Transverse colon (tissue), 4 donors: Measurements from ENCODE around the gene TAP1. TPM values are rescaled to one million over a fixed set of nuclear protein-coding genes. Genes with fewer than 3 reads are reported as not detected.

ENCODE experiments used
- DNase-seq: peaks from one replicate; pipeline ENCODE4 v3.0.0-alpha.2; 2019
- H3K27ac ChIP-seq, 4 donors: fragments of 200-600 bp; sonication (generic); 2 replicates each; pipeline ENCODE4 v1.5.1; 2016 to 2018; ENCODE audit warnings: inconsistent platforms in 4 of 4
- H3K27me3 ChIP-seq: fragments of 200-600 bp; sonication (generic); 2 replicates; pipeline ENCODE4 v1.5.1; 2017; ENCODE audit warnings: inconsistent platforms
- H3K36me3 ChIP-seq, 4 donors: fragments of 200-600 bp; sonication (generic); 2 replicates each; pipeline ENCODE4 v1.5.1; 2017 to 2019; ENCODE audit warnings: inconsistent platforms in 4 of 4
- H3K4me1 ChIP-seq, 4 donors: fragments of 200-600 bp; sonication (generic); 2 replicates each; pipeline ENCODE4 v1.5.1; 2017 to 2020; ENCODE audit warnings: inconsistent platforms in 4 of 4
- H3K4me3 ChIP-seq, 4 donors: fragments of 200-600 bp; sonication (generic); 1 replicate in 1 of 4; 2 replicates in 3 of 4; pipeline versions ENCODE4 v1.5.1 to v1.6.1; 2017 to 2019; ENCODE audit warnings: inconsistent platforms in 4 of 4
- H3K9me3 ChIP-seq, 2 donors: fragments of 200-600 bp; sonication (generic); 2 replicates each; pipeline ENCODE4 v1.5.1; 2017 to 2019; ENCODE audit warnings: inconsistent platforms in 2 of 2
- EP300 ChIP-seq: sonication (generic); formaldehyde crosslinking; IDR thresholded peaks from one replicate; pipeline ENCODE4 v1.6.1; 2017; ENCODE audit warnings: antibody characterized with exemption, low read depth
- POLR2A ChIP-seq: fragments of 450-650 bp; IDR thresholded peaks from one replicate; pipeline ENCODE4 v1.6.1; 2016; ENCODE audit warnings: antibody characterized with exemption, mild to moderate bottlenecking, moderate library complexity
- POLR2AphosphoS5 ChIP-seq, 3 donors: sonication (generic); formaldehyde crosslinking; IDR thresholded peaks; one replicate each; pipeline ENCODE4 v1.6.1; 2016; ENCODE audit warnings: antibody characterized with exemption in 3 of 3
- WGBS, 2 donors: methylation state at CpG; one replicate each; pipeline ENCODE4 v1.1.5; 2018; ENCODE audit warnings: low coverage in 1 of 2; 5-methylcytosine and 5-hydroxymethylcytosine counted together
- in situ Hi-C, 4 donors: fragments of 200-750 bp; cut with MboI; loops; one replicate each; pipeline versions ENCODE4 v1.15.0 to v1.15.1; 2017; ENCODE audit warnings: low sequenced_read_pairs in 3 of 4, low pct_ligation_motif_present in 1 of 4, low pct_unique_long_range_greater_than_20kb in 1 of 4
- intact Hi-C: fragments of 100-400 bp; cut with DNase I; formaldehyde crosslinking; loops from one replicate; pipeline ENCODE4 v1.15.1; 2023; ENCODE audit warnings: low total_unique reads
- total RNA-seq, 4 donors: library from RNA; depleted of rRNA; stranded (reverse); fragments of >200 nt; gene quantifications; one replicate each; pipeline ENCODE4 v1.1.0, GENCODE V29; 2016
- TF ChIP-seq, protein P1 (sequence below), 5 experiments: fragments of 200-600 bp in 3 of 5; fragments of 450-650 bp in 2 of 5; sonication (generic) in 3 of 5; IDR thresholded peaks; 1 replicate in 2 of 5; 2 replicates in 3 of 5; pipeline ENCODE4 v1.5.1; 2016 to 2017; ENCODE audit warnings: antibody characterized with exemption in 5 of 5, inconsistent platforms in 3 of 5, mild to moderate bottlenecking in 2 of 5, moderate library complexity in 1 of 5

The TAP1 gene
- total RNA-seq, 4 donors from 2014 or later: 63.2 to 87.9 (median 75.3) TPM

DNA sequence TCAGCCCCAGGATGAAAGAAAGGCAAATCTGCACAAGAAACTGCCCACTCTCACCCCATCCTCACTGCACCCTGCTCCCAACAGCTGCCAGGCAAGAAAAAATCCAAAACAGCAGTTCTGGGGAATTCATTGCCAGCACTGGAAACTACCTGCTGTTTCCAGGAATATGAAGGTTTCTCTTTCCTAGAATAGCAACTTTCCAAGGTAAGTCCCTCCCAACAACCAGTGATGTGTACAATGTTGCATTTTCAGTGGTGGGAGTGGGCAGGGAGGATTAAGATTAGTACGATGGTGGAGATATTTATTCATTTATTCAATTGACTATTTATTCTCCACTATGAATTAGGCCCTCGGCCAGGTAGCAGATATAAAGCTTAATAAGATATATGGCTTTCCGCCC is 26.5 kb downstream of the TAP1 start:
- WGBS, 2 donors: 84 to 100% methylated on average over 2 to 3 of the region's 3 CpGs
- Histone ChIP-seq H3K9me3 (no peaks in the 10 kb centered on the region), H3K4me1 (peaks cover 0 to 7% (median 2%) of the 10 kb centered on the region in 4 donors), H3K27me3 (no peaks in the 10 kb centered on the region), H3K36me3 (peaks cover 0 to 32% (median 2%) of the 10 kb centered on the region in 4 donors), H3K27ac (no peak overlapping the region), H3K4me3 (no peak overlapping the region)
- intact Hi-C loops: no loop called here
- TF ChIP-seq POLR2AphosphoS5 (IDR thresholded peaks at IDR 0.05): no peak
- TF ChIP-seq POLR2A: no peak
- no peak for TF ChIP-seq EP300
- TF ChIP-seq, protein P1, sequence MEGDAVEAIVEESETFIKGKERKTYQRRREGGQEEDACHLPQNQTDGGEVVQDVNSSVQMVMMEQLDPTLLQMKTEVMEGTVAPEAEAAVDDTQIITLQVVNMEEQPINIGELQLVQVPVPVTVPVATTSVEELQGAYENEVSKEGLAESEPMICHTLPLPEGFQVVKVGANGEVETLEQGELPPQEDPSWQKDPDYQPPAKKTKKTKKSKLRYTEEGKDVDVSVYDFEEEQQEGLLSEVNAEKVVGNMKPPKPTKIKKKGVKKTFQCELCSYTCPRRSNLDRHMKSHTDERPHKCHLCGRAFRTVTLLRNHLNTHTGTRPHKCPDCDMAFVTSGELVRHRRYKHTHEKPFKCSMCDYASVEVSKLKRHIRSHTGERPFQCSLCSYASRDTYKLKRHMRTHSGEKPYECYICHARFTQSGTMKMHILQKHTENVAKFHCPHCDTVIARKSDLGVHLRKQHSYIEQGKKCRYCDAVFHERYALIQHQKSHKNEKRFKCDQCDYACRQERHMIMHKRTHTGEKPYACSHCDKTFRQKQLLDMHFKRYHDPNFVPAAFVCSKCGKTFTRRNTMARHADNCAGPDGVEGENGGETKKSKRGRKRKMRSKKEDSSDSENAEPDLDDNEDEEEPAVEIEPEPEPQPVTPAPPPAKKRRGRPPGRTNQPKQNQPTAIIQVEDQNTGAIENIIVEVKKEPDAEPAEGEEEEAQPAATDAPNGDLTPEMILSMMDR (IDR thresholded peaks at IDR 0.05): no peak
- in situ Hi-C loops: no loop called here
- DNase-seq: no peak

DNA sequence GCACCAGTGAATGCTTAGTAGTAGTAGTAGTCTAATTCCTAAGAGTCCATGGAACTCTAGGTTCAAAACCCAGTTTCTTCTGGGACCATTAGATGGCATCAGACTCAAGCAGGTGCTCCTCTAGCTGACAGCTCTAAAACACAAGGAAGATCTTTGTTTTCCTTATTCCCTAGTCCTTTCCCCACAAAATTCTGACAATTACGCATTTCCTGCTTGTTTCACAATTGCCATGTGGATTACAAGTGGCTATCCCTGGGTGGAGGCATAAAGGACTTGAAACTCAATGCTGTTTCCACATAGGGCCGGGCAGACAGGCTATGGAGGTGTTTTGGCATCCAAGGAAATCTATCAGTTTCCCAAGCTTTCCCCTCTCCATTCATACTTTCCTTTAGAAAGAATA is 27.5 kb downstream of the TAP1 start:
- peaks cover 0 to 22% (median 2%) of the 10 kb centered on the region in 4 donors for H3K36me3 ChIP-seq
- no peak overlapping the region for H3K4me3 ChIP-seq
- no peaks in the 10 kb centered on the region for H3K27me3 ChIP-seq
- intact Hi-C loops (no loop called here), in situ Hi-C loops (no loop called here)
- no peak overlapping the region for H3K27ac ChIP-seq
- H3K4me1 ChIP-seq: peaks cover 0 to 7% (median 2%) of the 10 kb centered on the region in 4 donors
- 39 to 49% methylated on average over 2 of the region's 2 CpGs for WGBS, 2 donors
- no peak for DNase-seq
- H3K9me3 ChIP-seq: no peaks in the 10 kb centered on the region
- no peak for TF ChIP-seq EP300
- TF ChIP-seq, protein P1 (IDR thresholded peaks at IDR 0.05): peak; percentile 21 to 49 (median 36)
- TF ChIP-seq POLR2A: no peak

DNA sequence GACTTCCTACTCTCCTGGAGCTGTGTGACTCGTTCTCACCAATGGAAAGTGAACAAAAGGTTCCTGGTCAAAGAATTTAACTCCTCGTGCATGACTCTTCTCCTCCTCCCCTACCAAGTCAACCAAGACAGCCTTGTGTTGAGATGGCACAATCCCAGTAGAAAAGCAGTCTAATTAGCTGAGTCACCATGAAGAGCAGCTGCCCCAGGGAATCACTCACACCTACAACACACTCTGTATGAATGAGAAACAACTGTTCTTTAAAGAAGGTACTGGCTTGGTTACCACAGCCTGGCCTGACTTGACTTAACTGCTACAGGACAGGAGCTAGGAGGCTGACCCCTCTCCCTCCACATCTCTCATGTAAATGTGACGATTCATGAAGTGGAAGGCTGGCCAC is 33.8 kb downstream of the TAP1 start:
- Histone ChIP-seq H3K4me3 (no peak overlapping the region), H3K9me3 (no peaks in the 10 kb centered on the region), H3K36me3 (no peaks in the 10 kb centered on the region), H3K27me3 (no peaks in the 10 kb centered on the region), H3K4me1 (no peaks in the 10 kb centered on the region), H3K27ac (no peak overlapping the region)
- in situ Hi-C loops (no loop called here), intact Hi-C loops (no loop called here)
- 54 to 72% methylated on average over 2 to 3 of the region's 3 CpGs for WGBS, 2 donors
- no peak for DNase-seq
- TF ChIP-seq, protein P1 (IDR thresholded peaks at IDR 0.05): no peak
- no peak for TF ChIP-seq EP300
- TF ChIP-seq POLR2AphosphoS5 (IDR thresholded peaks at IDR 0.05): no peak
- no peak for TF ChIP-seq POLR2A

DNA sequence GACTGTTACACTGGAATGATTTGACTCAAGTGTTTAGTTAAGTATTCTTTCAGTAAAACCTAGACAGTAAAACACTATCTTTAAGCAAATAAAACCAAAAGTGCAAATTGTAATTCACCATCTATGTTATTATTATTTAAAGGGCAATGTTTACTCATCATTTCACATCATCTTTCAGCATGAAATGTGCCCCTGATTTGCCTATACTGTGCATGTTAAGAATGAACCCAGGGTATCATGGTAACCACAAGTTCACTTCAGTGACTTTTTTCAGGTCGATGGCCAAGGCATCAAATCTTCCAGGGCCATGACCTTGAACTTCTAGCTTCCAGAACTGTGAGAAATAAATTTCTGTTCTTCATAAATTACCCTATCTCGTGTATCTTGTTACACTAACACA is 34.6 kb downstream of the TAP1 start:
- intact Hi-C loops: no loop called here
- DNase-seq: no peak
- WGBS, 2 donors: 68 to 88% methylated on average over 2 of the region's 2 CpGs

More for the DNA sequence above, 34.6 kb downstream of the TAP1 start:
- Histone ChIP-seq H3K36me3 (no peaks in the 10 kb centered on the region), H3K27ac (no peak overlapping the region), H3K4me1 (no peaks in the 10 kb centered on the region), H3K9me3 (no peaks in the 10 kb centered on the region), H3K27me3 (no peaks in the 10 kb centered on the region), H3K4me3 (no peak overlapping the region)
- TF ChIP-seq, protein P1 (IDR thresholded peaks at IDR 0.05): no peak
- no peak for TF ChIP-seq POLR2AphosphoS5 (IDR thresholded peaks at IDR 0.05)
- no peak for TF ChIP-seq POLR2A
- TF ChIP-seq EP300: no peak
- in situ Hi-C loops: no loop called here
